ENCODE data around the gene DTNB.

GRCh38 chr2:25521665-25522387 lies 151.6 kb downstream of the DTNB start:
- TF ChIP-seq POLR2A (IDR thresholded peaks at IDR 0.05) (no peak), CTCF (IDR thresholded peaks at IDR 0.05) (peak; percentile 77 to 99 (median 94))

Data from Peyer's patch (tissue), 4 donors.